Bronchial epithelial cell (primary cell): ENCODE measurements around the gene LRRC4C. TPM values are rescaled to one million over a fixed set of nuclear protein-coding genes. Genes with fewer than 3 reads are reported as not detected.

Experiments
- DNase-seq: peaks from one replicate; pipeline ENCODE4 v3.0.0-alpha.2; 2010; ENCODE audit warnings: low read depth
- FAIRE-seq: peaks from 2 replicates; lab custom pipeline; 2011; peaks lifted over from hg19 to GRCh38; lab: Jason Lieb, UNC
- H3K27me3 ChIP-seq: 2 replicates; pipeline ENCODE4 v1.5.1; 2011; ENCODE audit warnings: low read length; ENCODE audit not compliant: control insufficient read depth, insufficient read depth
- H3K36me3 ChIP-seq: 2 replicates; pipeline ENCODE4 v1.5.1; 2011; ENCODE audit warnings: low read length; ENCODE audit not compliant: control insufficient read depth, insufficient read depth
- H3K4me3 ChIP-seq: 2 replicates; pipeline ENCODE4 v1.5.1; 2011; ENCODE audit warnings: mild to moderate bottlenecking, low read depth, low read length, control low read depth
- CTCF ChIP-seq: IDR thresholded peaks from 2 replicates; pipeline ENCODE4 v1.5.1; 2011; ENCODE audit warnings: mild to moderate bottlenecking, moderate library complexity, low read length, control low read depth, inconsistent platforms; ENCODE audit not compliant: insufficient read depth, severe bottlenecking
- total RNA-seq: library from RNA; depleted of rRNA; stranded (reverse); fragments of >200 nt; gene quantifications from 2 replicates; pipeline ENCODE4 v1.2.1, GENCODE V29; 2014

The LRRC4C gene
- total RNA-seq, 1 donor from 2014 or later, result not detected

GRCh38 chr11:41118521-41118920, 340.9 kb downstream of the LRRC4C start:
- FAIRE-seq (no peak), DNase-seq (no peak)
- no peaks in the 10 kb centered on the region for H3K36me3 ChIP-seq
- no peak for TF ChIP-seq CTCF
- no peaks in the 10 kb centered on the region for H3K27me3 ChIP-seq
- H3K4me3 ChIP-seq, result no peak overlapping the region

GRCh38 chr11:41116970-41117369, 342.5 kb downstream of the LRRC4C start:
- DNase-seq, result no peak
- no peak for FAIRE-seq
- Histone ChIP-seq H3K27me3 (no peaks in the 10 kb centered on the region), H3K4me3 (no peak overlapping the region), H3K36me3 (no peaks in the 10 kb centered on the region)
- no peak for TF ChIP-seq CTCF

GRCh38 chr11:41115066-41115465, 344.4 kb downstream of the LRRC4C start:
- Histone ChIP-seq H3K36me3 (no peaks in the 10 kb centered on the region), H3K4me3 (no peak overlapping the region), H3K27me3 (no peaks in the 10 kb centered on the region)
- no peak for FAIRE-seq
- no peak for TF ChIP-seq CTCF
- DNase-seq, result no peak

- Histone ChIP-seq H3K36me3 (no peaks in the 10 kb centered on the region), H3K4me3 (no peak overlapping the region), H3K27me3 (no peaks in the 10 kb centered on the region)
- FAIRE-seq (no peak), DNase-seq (no peak)
- TF ChIP-seq CTCF, result no peak
Observed at GRCh38 chr11:41113160-41113559, 346.3 kb downstream of the LRRC4C start.

- no peaks in the 10 kb centered on the region for H3K27me3 ChIP-seq
- TF ChIP-seq CTCF, result no peak
Observed at GRCh38 chr11:41110527-41110926, 348.9 kb downstream of the LRRC4C start.

GRCh38 chr11:41102471-41102870, 357.0 kb downstream of the LRRC4C start:
- H3K27me3 ChIP-seq, result no peaks in the 10 kb centered on the region
- TF ChIP-seq CTCF, result no peak
- FAIRE-seq (no peak), DNase-seq (no peak)
- H3K4me3 ChIP-seq, result no peak overlapping the region
- no peaks in the 10 kb centered on the region for H3K36me3 ChIP-seq

More at GRCh38 chr11:41110527-41110926, 348.9 kb downstream of the LRRC4C start:
- H3K4me3 ChIP-seq, result no peak overlapping the region
- no peak for FAIRE-seq
- H3K36me3 ChIP-seq, result no peaks in the 10 kb centered on the region
- no peak for DNase-seq
